Adrenal gland (tissue), 5 donors: ENCODE data around the gene KIAA1328.
"Not testable (repeated sequence)": the region's sequence is repeated elsewhere in the genome, so short reads cannot be mapped to it uniquely, and the experiment has no call there.

ENCODE experiments used
- CTCF ChIP-seq, 6 experiments: fragments of 450-650 bp in 4 of 6; fragments of 200-600 bp in 2 of 6; sonication (generic) in 1 of 6; IDR thresholded peaks; 1 replicate in 5 of 6; 2 replicates in 1 of 6; pipeline versions ENCODE4 v1.5.1 to v1.8.0; 2016 to 2021; ENCODE audit warnings: antibody characterized with exemption in 6 of 6, mild to moderate bottlenecking in 2 of 6, moderate library complexity in 1 of 6
- POLR2A ChIP-seq, 2 donors: fragments of 450-650 bp; IDR thresholded peaks; one replicate each; pipeline ENCODE4 v1.6.1; 2017; ENCODE audit warnings: antibody characterized with exemption in 2 of 2, mild to moderate bottlenecking in 2 of 2, moderate library complexity in 1 of 2
- donor health status: DM: no; HTN: no; CAD: no.

DNA sequence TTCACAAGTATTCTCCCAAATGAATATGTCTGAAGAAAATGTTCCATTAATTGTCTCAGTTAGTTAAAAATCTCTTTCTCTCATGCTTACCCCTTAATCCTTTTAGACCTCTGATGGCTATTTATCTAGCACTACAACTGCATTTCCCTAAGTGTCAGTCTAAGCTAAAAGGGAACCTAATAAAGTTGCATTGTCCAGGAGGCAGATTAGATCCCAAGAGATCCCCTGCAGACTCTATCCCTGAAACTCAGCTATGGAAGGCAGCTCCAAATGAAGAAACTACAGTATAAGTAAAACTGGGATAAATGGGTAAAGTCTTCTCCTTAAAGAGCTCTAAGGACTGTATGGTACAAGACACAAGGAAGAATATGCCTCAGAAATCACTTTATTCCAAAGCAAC lies 12.8 kb upstream of the KIAA1328 start:
- not testable (repeated sequence) for TF ChIP-seq CTCF, POLR2A (IDR thresholded peaks at IDR 0.05)
